C4-2B (cell line): ENCODE measurements around the gene PDP2.
A peak's percentile ranks its signal among the peaks of the same experiment; 100 is the strongest.

Source experiments
- H3K27ac ChIP-seq: fragments of 450-650 bp; 2 replicates; pipeline ENCODE4 v1.5.1; 2017
- ZFX ChIP-seq: fragments of 450-650 bp; IDR thresholded peaks from 2 replicates; pipeline ENCODE4 v1.6.1; 2017
- TF ChIP-seq, protein P1 (sequence below): fragments of 450-650 bp; conservative IDR thresholded peaks from 2 replicates; pipeline ENCODE4 v1.5.1; 2017; ENCODE audit warnings: mild to moderate bottlenecking

PDP2 gene

DNA sequence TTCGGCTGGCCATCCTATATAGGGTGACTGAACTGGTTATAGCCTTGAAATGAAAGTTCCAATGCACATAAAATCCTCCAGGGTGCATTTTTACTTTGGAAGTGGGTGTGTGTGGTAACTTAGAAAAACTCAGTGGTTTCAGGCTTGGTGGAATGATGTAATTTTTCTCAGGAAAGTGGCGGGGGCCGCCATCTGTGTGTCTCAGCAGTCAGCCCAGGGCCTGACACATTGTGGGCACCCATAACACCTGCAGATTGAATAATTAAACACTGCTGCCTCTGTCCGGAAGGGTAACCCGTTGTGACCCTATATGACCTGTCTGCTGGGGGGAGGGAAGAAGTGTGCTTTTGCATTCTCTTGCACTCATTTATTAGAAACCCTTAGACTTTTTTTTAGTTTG is 2.2 kb upstream of the PDP2 start:
- TF ChIP-seq, protein P1, sequence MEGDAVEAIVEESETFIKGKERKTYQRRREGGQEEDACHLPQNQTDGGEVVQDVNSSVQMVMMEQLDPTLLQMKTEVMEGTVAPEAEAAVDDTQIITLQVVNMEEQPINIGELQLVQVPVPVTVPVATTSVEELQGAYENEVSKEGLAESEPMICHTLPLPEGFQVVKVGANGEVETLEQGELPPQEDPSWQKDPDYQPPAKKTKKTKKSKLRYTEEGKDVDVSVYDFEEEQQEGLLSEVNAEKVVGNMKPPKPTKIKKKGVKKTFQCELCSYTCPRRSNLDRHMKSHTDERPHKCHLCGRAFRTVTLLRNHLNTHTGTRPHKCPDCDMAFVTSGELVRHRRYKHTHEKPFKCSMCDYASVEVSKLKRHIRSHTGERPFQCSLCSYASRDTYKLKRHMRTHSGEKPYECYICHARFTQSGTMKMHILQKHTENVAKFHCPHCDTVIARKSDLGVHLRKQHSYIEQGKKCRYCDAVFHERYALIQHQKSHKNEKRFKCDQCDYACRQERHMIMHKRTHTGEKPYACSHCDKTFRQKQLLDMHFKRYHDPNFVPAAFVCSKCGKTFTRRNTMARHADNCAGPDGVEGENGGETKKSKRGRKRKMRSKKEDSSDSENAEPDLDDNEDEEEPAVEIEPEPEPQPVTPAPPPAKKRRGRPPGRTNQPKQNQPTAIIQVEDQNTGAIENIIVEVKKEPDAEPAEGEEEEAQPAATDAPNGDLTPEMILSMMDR, result no peak
- no peak for TF ChIP-seq ZFX
- H3K27ac ChIP-seq, result no peak overlapping the region

DNA sequence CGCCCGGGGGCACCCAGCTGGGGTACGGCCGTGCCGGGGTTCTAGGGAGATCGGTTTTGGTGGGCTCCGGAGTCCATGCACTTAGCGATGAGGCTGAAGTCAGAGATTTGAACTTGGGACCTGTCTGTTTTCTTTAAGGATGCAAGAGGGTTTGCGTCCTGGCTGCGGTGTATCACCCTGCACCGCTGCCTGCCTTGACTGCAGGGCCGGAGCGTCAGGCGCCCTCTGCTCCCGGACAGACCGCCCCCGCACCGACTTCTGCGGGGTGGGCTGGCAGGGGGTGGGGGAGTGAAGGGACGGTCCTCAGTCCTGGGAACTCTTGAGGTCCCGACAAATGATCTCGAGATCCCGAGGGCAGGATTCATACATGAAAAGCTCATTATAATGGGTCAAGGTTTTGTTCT is 701 bp downstream of the PDP2 start:
- TF ChIP-seq, protein P1, result no peak
- H3K27ac ChIP-seq, result peak overlapping the region; percentile 88

DNA sequence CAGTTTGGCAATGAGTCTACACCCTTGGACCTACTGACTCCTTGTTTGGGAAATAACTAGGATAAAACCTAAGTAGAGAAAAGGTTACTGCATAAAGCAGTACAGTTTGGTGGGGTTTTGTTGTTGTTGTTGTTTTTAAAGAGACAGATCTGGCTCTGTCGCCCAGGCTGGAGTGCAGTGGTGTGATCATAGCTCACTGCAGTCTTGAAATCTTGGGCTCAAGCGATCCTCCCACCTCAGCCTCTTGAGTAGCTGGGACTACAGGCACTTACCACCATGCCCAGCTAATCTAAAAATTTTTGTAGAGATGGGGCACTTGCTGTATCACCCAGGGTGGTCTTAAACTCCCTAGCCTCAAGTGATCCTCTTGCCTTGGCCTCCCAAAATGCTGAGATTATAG is 1.2 kb downstream of the PDP2 start:
- TF ChIP-seq, protein P1, result no peak
- no peak for TF ChIP-seq ZFX
- no peak overlapping the region for H3K27ac ChIP-seq

- no peak overlapping the region for H3K27ac ChIP-seq
These were observed 1.7 kb downstream of the PDP2 start for GRCh38 chr16:66881964-66882508.

DNA sequence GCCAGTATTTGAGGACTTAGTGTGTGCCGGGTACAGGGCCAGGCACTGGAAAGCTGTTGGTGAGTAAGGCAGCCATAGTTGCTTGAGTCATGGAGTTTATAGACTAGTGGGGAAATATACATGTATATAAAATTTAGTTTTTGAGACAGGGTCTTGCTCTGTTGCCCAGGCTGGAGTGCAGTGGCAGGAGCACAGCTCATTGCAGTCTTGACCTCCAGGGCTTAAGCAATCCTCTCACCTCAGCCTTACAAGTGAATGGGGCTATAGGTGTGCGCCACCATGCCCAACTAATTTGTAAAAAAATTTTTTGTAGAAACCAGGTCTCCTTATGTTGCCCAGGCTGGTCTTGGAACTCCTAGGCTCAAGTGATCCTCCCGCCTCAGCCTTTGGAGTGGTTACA is 2.4 kb downstream of the PDP2 start:
- TF ChIP-seq, protein P1, result no peak
- no peak for TF ChIP-seq ZFX
- H3K27ac ChIP-seq, result no peak overlapping the region

More at GRCh38 chr16:66881964-66882508, 1.7 kb downstream of the PDP2 start:
- TF ChIP-seq ZFX, result no peak
- TF ChIP-seq, protein P1, result no peak

DNA sequence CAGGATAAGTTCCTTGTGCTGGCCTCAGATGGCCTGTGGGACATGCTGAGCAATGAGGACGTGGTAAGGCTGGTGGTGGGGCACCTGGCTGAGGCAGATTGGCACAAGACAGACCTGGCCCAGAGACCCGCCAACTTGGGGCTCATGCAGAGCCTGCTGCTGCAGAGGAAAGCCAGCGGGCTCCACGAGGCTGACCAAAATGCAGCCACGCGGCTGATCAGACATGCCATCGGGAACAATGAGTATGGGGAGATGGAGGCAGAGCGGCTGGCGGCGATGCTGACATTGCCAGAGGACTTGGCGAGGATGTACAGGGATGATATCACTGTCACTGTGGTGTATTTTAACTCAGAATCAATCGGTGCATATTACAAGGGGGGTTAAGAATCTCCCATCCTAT is 5.2 kb downstream of the PDP2 start:
- TF ChIP-seq, protein P1, result no peak
- no peak for TF ChIP-seq ZFX
- H3K27ac ChIP-seq, result no peak overlapping the region

- no peak overlapping the region for H3K27ac ChIP-seq
- TF ChIP-seq, protein P1, result no peak
- TF ChIP-seq ZFX, result no peak
These were observed 6.0 kb downstream of the PDP2 start for GRCh38 chr16:66886321-66886720.
